HG02870 (cell line): ENCODE results near the gene PDE2A.

Experiments
- ATAC-seq: cut with Tn5 transposase; IDR thresholded peaks from one replicate; pipeline ENCODE4 v1.9.1; 2021; ENCODE audit warnings: mild to moderate bottlenecking, moderate library complexity; ENCODE audit not compliant: unreplicated experiment

Gene PDE2A

GRCh38 chr11:72673943-72674828 lies at the start of gene PDE2A:
PDE2A (minus strand) TSS chr11:72674422; CDS start chr11:72674207, 215 bp downstream.
- no peak for ATAC-seq

GRCh38 chr11:72723508-72723907 lies 49.3 kb upstream of the PDE2A start:
- no peak for ATAC-seq

DNA sequence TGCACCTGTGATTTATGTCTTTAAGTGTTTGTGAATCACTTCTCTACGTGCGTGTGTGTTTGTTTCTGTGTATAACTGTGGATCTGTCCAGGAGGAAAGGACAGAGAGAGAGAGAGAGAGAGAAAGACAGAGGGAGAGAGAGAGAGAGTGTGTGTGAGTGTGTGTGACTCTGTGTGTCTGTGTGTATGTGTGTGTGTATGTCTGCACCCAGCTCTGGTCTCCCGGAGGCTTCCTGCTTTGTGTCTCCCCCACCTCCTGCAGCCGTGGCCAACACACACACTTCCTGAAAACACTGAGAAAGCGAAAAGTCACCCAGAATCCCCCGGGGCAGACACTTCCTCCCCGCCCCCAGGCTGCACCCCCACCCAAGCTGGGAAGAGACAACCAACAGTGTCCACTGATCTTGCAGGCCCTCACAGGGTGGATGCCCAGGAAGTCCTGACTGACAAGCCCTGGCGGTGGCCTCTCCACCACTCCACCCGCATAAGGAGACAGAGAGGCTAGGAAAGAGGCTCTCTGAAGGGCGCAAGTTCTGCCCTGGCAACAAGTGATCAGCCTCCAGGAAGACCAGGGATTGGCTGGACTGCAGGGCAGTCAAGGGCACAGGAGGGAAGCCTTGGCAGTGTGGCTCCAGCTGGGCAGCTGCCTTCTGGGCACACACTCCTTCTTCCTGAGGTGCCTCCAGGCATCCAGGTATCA lies 48.0 kb upstream of the PDE2A start:
- peak; percentile 73 for ATAC-seq

GRCh38 chr11:72721689-72722049 lies 47.4 kb upstream of the PDE2A start:
- no peak for ATAC-seq

- ATAC-seq: no peak
Measured at GRCh38 chr11:72721276-72721675, 47.1 kb upstream of the PDE2A start.

DNA sequence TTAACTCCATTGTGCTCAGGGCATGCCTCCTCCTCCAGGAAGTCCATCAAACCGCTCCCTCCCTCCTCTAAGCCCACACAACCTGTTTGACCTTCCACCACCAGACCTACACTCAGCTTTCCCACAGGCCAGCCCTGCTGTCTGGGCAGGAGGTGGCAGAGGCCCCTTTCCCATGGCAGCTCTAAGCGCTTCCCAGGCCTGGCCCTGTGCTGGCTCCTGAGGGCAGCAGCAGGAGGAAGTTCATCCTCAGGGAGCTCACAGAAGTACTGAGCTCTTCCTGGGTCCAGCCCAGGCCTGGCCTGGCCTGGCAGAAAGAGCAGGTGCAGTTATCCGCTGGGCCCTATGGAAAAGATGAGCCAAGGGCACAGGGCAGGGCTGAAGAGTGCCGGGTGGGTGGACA lies 46.6 kb upstream of the PDE2A start:
- ATAC-seq: no peak

DNA sequence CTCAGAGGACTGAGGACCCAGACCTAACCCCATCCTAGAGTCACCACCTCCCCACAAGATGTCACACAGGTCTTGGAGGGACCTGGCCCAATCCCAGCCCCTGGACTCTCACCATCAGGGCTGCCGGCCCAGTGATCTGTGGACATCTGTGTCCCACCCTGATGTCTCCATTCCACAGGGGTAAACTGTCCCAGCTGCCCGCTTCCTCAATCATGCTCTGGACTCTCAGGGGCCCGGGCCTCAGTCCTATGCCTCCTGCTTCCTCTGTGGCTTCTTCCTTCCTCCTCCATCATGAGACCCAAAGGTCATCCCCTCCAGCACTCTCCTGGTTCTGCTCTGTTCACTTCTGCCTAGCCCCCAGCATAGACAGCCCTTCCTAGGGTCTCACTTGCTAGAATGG lies 45.8 kb upstream of the PDE2A start:
- ATAC-seq: no peak

DNA sequence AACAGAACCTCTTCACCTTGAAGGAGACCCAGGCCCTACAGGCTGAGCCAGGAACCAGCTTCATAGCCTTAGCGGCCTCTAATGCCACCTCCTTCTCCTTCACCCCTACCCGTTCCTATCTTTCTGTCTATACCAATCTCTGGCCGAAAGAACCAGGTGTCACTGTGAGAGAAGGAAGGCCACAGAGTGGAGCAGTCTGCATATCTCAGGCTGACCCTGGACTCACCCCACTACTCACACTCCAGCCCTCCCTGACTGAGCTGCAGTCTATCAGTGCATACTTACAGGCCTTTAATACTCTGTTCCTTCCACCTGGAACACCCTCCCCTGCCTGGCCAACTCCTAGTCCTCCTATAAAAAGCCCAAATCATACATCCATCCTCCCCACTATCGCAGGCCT lies 45.3 kb upstream of the PDE2A start:
- no peak for ATAC-seq

GRCh38 chr11:72719144-72719543 lies 44.9 kb upstream of the PDE2A start:
- no peak for ATAC-seq

GRCh38 chr11:72718101-72718501 lies 43.9 kb upstream of the PDE2A start:
- no peak for ATAC-seq

DNA sequence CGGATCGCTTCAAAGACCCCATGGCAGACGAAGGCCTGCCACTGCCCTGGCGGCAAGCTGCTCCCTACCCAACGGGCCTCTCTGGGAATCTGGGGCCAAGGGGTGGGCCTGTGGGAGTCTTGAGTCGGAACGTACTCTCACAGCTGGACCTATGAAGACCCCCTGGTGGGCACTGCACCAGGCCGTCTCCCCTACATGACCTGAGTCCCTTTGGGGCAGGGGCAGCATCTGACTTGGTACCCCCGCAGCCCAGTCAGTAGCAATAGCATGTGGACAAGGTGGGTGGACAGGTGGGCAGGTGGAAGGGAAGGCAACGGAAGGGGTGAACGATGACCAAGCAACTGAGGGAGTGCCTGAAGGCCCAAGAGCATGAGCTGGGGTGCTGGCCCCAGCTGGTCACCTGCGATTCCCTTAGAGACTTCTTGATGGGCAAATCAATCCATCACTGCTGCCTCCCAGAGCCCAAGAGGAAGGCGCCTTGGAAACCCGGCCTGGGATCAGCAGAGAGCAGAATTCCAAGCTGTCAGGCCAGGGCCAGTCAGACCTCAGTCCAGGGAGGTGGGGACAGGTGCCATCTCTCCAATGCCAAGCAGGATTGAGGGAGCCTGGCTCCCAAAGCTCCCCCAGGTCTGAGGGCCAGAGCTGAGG lies 42.7 kb upstream of the PDE2A start:
- no peak for ATAC-seq

DNA sequence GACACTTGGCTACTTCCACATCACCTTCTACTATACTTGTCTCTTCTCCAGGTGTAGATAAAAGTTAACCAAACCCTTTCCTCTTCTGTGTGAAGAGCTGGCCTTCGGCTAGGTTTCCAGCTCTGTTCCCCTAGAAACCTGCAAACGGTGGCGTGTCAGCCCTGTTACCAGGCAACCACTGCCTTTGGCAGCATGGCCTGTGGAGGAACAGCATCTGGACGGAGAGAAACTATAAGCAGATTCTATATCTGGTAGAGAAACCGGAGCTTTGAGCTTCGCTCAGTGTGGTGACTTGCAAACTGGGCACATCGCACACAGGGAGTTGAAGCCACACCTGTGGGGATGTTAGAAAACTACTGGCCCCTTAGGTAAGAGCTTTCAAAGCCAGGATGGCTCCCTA lies 42.1 kb upstream of the PDE2A start:
- no peak for ATAC-seq

GRCh38 chr11:72712841-72713240 lies 38.6 kb upstream of the PDE2A start:
- ATAC-seq: no peak

- no peak for ATAC-seq
Measured at GRCh38 chr11:72712168-72712751, 38.0 kb upstream of the PDE2A start.

GRCh38 chr11:72711141-72711540 lies 36.9 kb upstream of the PDE2A start:
- no peak for ATAC-seq

DNA sequence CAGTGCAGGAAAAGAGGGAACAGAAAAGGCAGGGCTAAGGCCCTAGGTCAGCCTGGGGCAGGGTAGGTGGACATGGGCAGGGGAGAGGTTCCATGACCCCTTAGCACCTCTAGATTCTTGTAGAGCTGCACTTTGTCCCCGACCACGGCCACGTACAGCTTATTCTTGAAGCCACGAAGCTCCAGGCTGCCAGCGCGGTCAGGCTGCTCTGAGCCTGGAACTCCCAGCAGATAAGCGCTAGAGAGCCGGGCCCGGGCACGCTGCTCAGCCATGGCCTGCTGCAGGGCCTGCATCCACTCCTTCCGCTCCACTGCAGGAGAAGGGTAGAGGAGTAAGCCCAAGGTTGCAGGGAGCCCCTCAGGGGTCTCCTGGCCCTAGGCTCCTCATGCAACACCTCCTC lies 36.1 kb upstream of the PDE2A start:
- no peak for ATAC-seq

DNA sequence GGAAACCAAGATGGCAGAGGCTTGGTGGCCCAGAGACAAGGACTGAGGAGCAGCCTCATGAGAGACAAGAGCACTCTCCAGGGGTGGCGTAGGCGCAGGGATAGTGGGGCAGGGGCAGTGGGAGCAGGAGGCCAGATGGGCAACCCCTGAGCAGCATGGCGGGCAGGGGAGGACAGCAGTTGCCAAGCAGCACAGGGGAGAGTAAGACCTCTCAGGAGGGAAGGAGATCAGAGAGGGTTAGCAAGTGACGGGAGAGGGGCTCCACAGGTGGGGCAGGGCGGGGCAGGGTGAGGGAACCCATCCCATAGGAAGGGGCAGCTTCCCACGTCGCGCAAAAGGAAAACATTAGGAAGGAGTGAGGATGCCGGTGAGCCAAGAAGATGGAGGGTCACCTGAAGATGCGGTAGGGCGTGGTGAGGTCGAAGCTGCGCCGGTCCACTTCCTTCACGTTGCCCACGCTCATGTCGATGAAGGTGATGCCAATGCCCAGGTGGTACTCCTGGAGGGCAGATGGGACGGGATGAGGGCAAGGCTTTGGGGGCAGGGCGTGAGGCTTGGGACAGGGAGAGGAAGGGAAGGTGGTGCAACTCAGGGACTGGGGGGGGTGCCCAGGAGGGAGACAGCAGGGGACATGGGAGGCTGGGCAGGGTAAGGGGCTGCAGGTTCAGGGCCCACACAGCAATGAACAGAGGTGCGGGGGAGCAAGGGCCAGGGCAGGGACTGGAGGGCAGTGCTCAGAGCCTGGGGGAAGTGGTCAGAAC lies 35.4 kb upstream of the PDE2A start:
- no peak for ATAC-seq

DNA sequence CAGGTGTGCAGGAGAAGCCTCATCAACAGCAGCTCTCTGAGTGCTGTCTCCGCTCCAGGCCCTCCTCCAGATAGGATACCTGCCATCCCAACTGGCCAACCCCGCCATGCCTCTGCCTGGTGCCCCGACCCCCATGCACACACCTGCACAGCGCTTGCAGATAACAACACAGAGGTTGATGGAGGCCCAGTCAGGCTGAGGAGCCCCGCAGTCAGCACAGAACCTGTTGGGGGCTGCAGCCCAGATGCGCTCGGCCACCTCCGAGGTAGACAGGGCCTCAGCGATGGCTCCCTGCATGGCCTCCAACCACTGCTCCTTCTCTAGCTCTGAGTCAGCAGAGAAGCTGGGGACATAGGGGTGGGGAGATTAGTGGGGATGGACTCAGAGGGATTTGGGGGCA lies 32.8 kb upstream of the PDE2A start:
- no peak for ATAC-seq

- ATAC-seq: no peak
Measured at GRCh38 chr11:72706579-72706978, 32.4 kb upstream of the PDE2A start.

- ATAC-seq: no peak
Measured at GRCh38 chr11:72705442-72706365, 31.5 kb upstream of the PDE2A start.
